ENCODE measurements around the gene KRTAP10-12. TPM values are rescaled to one million over a fixed set of nuclear protein-coding genes. Genes with fewer than 3 reads are reported as not detected.

Gene KRTAP10-12
- total RNA-seq, 4 donors from 2014 or later: not detected

- 77 to 78% methylated on average over 1 of the region's 1 CpG for WGBS, 2 donors
- H3K9me3 ChIP-seq: peaks cover 4 to 19% (median 10%) of the 10 kb centered on the region in 3 donors
- H3K36me3 ChIP-seq: no peaks in the 10 kb centered on the region
- H3K27ac ChIP-seq: no peak overlapping the region
- peaks cover 0 to 31% (median 0%) of the 10 kb centered on the region in 4 donors for H3K27me3 ChIP-seq
- TF ChIP-seq CTCF (IDR thresholded peaks at IDR 0.05) (peak in 1 of 6 experiments; percentile 41), POLR2A (IDR thresholded peaks at IDR 0.05) (no peak)
- H3K4me1 ChIP-seq: no peaks in the 10 kb centered on the region
- no peak overlapping the region for H3K4me3 ChIP-seq
- no peak for DNase-seq
- intact Hi-C loops (cut with DNase I): no loop called here
These were observed 45.6 kb downstream of the KRTAP10-12 start for GRCh38 chr21:44742418-44743153.

Small RNA genes within 50 kb of the gene (small RNA-seq; reads per million reads assigned to genes)
- gene KRTAP12-6P: 0 reads per million in 4 donors

Other genes starting within 250 kb of the KRTAP10-12 start
- 1 to 10 TPM in 2 of 4 donors, under 1 TPM in 2; 0.57 to 2.9 (median 1.1) TPM for gene LRRC3, start 241.7 kb upstream of the KRTAP10-12 start, total RNA-seq
- not detected for gene KRTAP10-1, start 157.0 kb upstream of the KRTAP10-12 start, total RNA-seq
- gene KRTAP10-2, start 145.7 kb upstream of the KRTAP10-12 start, total RNA-seq: not detected
- not detected for gene KRTAP10-3, start 138.4 kb upstream of the KRTAP10-12 start, total RNA-seq
- not detected for gene KRTAP10-4, start 123.4 kb upstream of the KRTAP10-12 start, total RNA-seq
- not detected for gene KRTAP10-5, start 116.6 kb upstream of the KRTAP10-12 start, total RNA-seq
- not detected for gene KRTAP10-6, start 104.7 kb upstream of the KRTAP10-12 start, total RNA-seq
- gene KRTAP10-7, start 96.6 kb upstream of the KRTAP10-12 start, total RNA-seq: not detected
- not detected for gene KRTAP10-8, start 85.1 kb upstream of the KRTAP10-12 start, total RNA-seq
- gene KRTAP10-9, start 70.1 kb upstream of the KRTAP10-12 start, total RNA-seq: not detected
- gene KRTAP10-10, start 59.8 kb upstream of the KRTAP10-12 start, total RNA-seq: not detected
- gene KRTAP10-11, start 50.8 kb upstream of the KRTAP10-12 start, total RNA-seq: not detected
- gene KRTAP12-4, start 42.5 kb upstream of the KRTAP10-12 start, total RNA-seq: not detected
- not detected for gene KRTAP12-3, start 39.2 kb upstream of the KRTAP10-12 start, total RNA-seq
- not detected for gene KRTAP12-2, start 30.2 kb upstream of the KRTAP10-12 start, total RNA-seq
- not detected for gene KRTAP12-1, start 15.0 kb upstream of the KRTAP10-12 start, total RNA-seq
- gene TSPEAR, start 14.4 kb downstream of the KRTAP10-12 start, total RNA-seq: not detected
- gene UBE2G2, start 104.6 kb downstream of the KRTAP10-12 start, total RNA-seq: 10 to 100 TPM; 27.9 to 70.0 (median 51.1) TPM
- gene SUMO3, start 120.9 kb downstream of the KRTAP10-12 start, total RNA-seq: 10 to 100 TPM; 22.9 to 55.0 (median 46.5) TPM
- 100 to 1,000 TPM in 3 of 4 donors, 10 to 100 TPM in 1; 83.1 to 132 (median 114) TPM for gene PTTG1IP, start 176.5 kb downstream of the KRTAP10-12 start, total RNA-seq
- gene ITGB2, start 223.7 kb downstream of the KRTAP10-12 start, total RNA-seq: 10 to 100 TPM in 2 of 4 donors, 1 to 10 TPM in 2; 6.6 to 47.1 (median 18.5) TPM
- gene SLX9, start 242.9 kb downstream of the KRTAP10-12 start, total RNA-seq: 10 to 100 TPM; 10.2 to 16.1 (median 11.1) TPM

Measured in esophagus squamous epithelium (tissue), 5 donors.